Measurements from ENCODE around the gene PDIA6.

DNA sequence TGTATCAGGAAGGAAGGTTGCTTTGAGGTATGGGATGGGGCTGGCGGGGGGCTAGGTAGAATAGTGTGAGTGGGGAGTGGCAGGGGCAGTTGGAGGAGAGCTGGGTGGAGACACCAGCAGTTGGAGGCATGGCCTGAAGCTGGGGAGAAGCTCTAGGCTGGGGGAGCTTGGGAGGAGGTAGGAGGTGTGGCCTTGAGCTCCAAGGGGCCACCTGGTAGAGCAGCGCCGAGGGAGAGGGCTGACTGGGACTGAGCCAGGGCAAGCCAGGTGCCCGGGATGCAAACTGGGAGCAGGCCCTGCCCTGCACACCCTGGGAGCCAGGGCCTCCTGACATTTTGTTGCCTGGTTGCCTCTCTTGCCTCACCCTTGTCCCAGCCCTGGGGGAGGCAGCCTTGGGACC lies 33.1 kb upstream of the PDIA6 start:
- TF ChIP-seq, protein P1, sequence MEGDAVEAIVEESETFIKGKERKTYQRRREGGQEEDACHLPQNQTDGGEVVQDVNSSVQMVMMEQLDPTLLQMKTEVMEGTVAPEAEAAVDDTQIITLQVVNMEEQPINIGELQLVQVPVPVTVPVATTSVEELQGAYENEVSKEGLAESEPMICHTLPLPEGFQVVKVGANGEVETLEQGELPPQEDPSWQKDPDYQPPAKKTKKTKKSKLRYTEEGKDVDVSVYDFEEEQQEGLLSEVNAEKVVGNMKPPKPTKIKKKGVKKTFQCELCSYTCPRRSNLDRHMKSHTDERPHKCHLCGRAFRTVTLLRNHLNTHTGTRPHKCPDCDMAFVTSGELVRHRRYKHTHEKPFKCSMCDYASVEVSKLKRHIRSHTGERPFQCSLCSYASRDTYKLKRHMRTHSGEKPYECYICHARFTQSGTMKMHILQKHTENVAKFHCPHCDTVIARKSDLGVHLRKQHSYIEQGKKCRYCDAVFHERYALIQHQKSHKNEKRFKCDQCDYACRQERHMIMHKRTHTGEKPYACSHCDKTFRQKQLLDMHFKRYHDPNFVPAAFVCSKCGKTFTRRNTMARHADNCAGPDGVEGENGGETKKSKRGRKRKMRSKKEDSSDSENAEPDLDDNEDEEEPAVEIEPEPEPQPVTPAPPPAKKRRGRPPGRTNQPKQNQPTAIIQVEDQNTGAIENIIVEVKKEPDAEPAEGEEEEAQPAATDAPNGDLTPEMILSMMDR (IDR thresholded peaks at IDR 0.05; ENCODE audit: insufficient read depth, low read length, poor library complexity, severe bottlenecking): no peak
- TF ChIP-seq EZH2phosphoT487 (conservative IDR thresholded peaks at IDR 0.05; ENCODE audit: low read length): no peak
